ENCODE data around the gene CCDC24. TPM values are rescaled to one million over a fixed set of nuclear protein-coding genes. Genes with fewer than 3 reads are reported as not detected.

Gene CCDC24
- total RNA-seq, 2 experiments from 2014 or later: 8.9 to 9.2 TPM

DNA sequence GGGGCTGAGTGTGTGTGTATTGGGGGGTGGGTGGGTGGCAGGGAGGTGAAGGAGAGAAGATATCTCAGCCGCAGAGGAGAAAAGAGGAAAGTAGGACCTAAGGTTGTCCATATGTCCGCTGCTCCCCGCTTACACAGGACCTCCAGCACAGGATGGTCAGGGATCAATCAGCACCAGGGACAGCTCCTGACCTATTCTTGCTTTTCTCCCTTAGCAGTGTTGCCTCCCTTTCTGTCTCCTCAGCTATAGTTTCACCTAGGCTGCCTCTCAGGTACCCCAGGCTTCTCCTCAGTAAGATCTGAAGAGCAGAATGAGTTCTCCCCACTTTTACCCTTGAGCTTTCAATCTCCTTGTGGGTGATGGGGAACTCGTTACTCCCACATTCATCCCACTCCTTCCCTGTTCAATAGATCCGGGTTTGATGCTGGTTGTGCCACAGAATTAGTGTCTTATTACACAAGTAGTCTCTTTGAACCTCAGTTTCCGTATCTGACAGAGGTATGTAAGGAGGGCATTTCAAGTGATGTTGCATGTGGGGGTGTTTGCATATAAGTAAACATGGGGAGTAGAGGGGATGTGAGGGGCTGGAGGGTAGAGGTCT, 23.0 kb upstream of the CCDC24 start:
- H3K79me2 ChIP-seq (ENCODE audit: insufficient read depth, low read depth, low read length): peaks cover 10% of the 10 kb centered on the region; the same call in 1 of the 2 replicates
- H3K9me3 ChIP-seq (ENCODE audit: low read length): no peaks in the 10 kb centered on the region
- no peak overlapping the region for H2AFZ ChIP-seq (ENCODE audit: low read length)
- ChIA-PET POLR2A (no interaction called here), CTCF (ENCODE audit: unreplicated experiment) (no interaction called here)
- no peaks in the 10 kb centered on the region for H3K9me2 ChIP-seq (ENCODE audit: insufficient read depth, low read length)
- no peak overlapping the region for H3K4me2 ChIP-seq (ENCODE audit: low read length)
- H3K4me1 ChIP-seq (ENCODE audit: insufficient read depth, low read length, poor library complexity, severe bottlenecking): peaks cover 7% of the 10 kb centered on the region
- no peak overlapping the region for H3K4me3 ChIP-seq (ENCODE audit: low read depth, low read length, poor library complexity, severe bottlenecking)
- no peak for DNase-seq (ENCODE audit: low spot score)
- intact Hi-C loops (cut with micrococcal nuclease; ENCODE audit: unreplicated experiment): no loop called here
- TF ChIP-seq CTCF (conservative IDR thresholded peaks at IDR 0.05; ENCODE audit: low read length) (no peak), EZH2phosphoT487 (IDR thresholded peaks at IDR 0.05; ENCODE audit: borderline replicate concordance, low read depth, low read length) (no peak)
- no peaks in the 10 kb centered on the region for H4K20me1 ChIP-seq (ENCODE audit: insufficient read depth, low read length)
- BruUV-seq (replicated peaks): no TSS peak
- H3K36me3 ChIP-seq (ENCODE audit: insufficient read depth, low read length): peaks cover 21% of the 10 kb centered on the region
- H3K27ac ChIP-seq (ENCODE audit: low read depth, low read length, poor library complexity, severe bottlenecking): no peak overlapping the region

- Histone ChIP-seq H3K4me3 (ENCODE audit: low read depth, low read length, poor library complexity, severe bottlenecking) (peak overlapping the region; percentile 89), H3K27ac (ENCODE audit: low read depth, low read length, poor library complexity, severe bottlenecking) (no peak overlapping the region), H3K36me3 (ENCODE audit: insufficient read depth, low read length) (peaks cover 27% of the 10 kb centered on the region), H3K4me1 (ENCODE audit: insufficient read depth, low read length, poor library complexity, severe bottlenecking) (peaks cover 14% of the 10 kb centered on the region), H4K20me1 (ENCODE audit: insufficient read depth, low read length) (no peaks in the 10 kb centered on the region), H3K4me2 (ENCODE audit: low read length) (peak overlapping the region; percentile 55; the same call in 1 of the 2 replicates), H3K9me2 (ENCODE audit: insufficient read depth, low read length) (no peaks in the 10 kb centered on the region), H3K79me2 (ENCODE audit: insufficient read depth, low read depth, low read length) (peaks cover 10% of the 10 kb centered on the region; the same call in 1 of the 2 replicates), H2AFZ (ENCODE audit: low read length) (no peak overlapping the region), H3K9me3 (ENCODE audit: low read length) (no peaks in the 10 kb centered on the region)
- BruUV-seq (replicated peaks): no TSS peak
- intact Hi-C loops (cut with micrococcal nuclease; ENCODE audit: unreplicated experiment): no loop called here
- POLR2A ChIA-PET: interaction anchor here (0.6 kb wide), 1 partner anchor 1744 kb away, joined by 3 read pairs; no protein-coding TSS in a partner anchor
- TF ChIP-seq EZH2phosphoT487 (IDR thresholded peaks at IDR 0.05; ENCODE audit: borderline replicate concordance, low read depth, low read length) (no peak), CTCF (conservative IDR thresholded peaks at IDR 0.05; ENCODE audit: low read length) (no peak)
- no peak for DNase-seq (ENCODE audit: low spot score)
- CTCF ChIA-PET (ENCODE audit: unreplicated experiment): no interaction called here
Measured at GRCh38 chr1:43969416-43969745, 22.0 kb upstream of the CCDC24 start.

GRCh38 chr1:43969746-43970466, 21.5 kb upstream of the CCDC24 start, which contains the start of gene DPH2:
TSS of gene DPH2 (plus strand) at chr1:43970010. CDS start at chr1:43970176, 166 bp downstream.
- H3K4me3 ChIP-seq (ENCODE audit: low read depth, low read length, poor library complexity, severe bottlenecking): peak within 1 kb of the TSS; percentile 89
- no peaks in the 10 kb centered on the region for H3K9me3 ChIP-seq (ENCODE audit: low read length)
- H2AFZ ChIP-seq (ENCODE audit: low read length): peak within 1 kb of the TSS; percentile 67
- CTCF ChIA-PET (ENCODE audit: unreplicated experiment): interaction anchor here (0.6 to 1.0 kb wide), 2 partner anchors 78 to 1026 kb away, joined by 3 read pairs; no protein-coding TSS in a partner anchor
- peak within 1 kb of the TSS; percentile 98 for H3K4me2 ChIP-seq (ENCODE audit: low read length)
- no peak for TF ChIP-seq EZH2phosphoT487 (IDR thresholded peaks at IDR 0.05; ENCODE audit: borderline replicate concordance, low read depth, low read length)
- peak; percentile 34 for TF ChIP-seq CTCF (conservative IDR thresholded peaks at IDR 0.05; ENCODE audit: low read length)
- POLR2A ChIA-PET: interaction anchor here (0.6 to 1.1 kb wide), 5 partner anchors 18 to 1744 kb away, joined by 3 to 4 read pairs (median 3); no protein-coding TSS in a partner anchor
- H3K4me1 ChIP-seq (ENCODE audit: insufficient read depth, low read length, poor library complexity, severe bottlenecking): peaks cover 16% of the 10 kb centered on the region
- H4K20me1 ChIP-seq (ENCODE audit: insufficient read depth, low read length): no peaks in the 10 kb centered on the region
- H3K79me2 ChIP-seq (ENCODE audit: insufficient read depth, low read depth, low read length): peaks cover 10% of the 10 kb centered on the region; the same call in 1 of the 2 replicates
- intact Hi-C loops (cut with micrococcal nuclease; ENCODE audit: unreplicated experiment): no loop called here
- no peak within 1 kb of the TSS for H3K27ac ChIP-seq (ENCODE audit: low read depth, low read length, poor library complexity, severe bottlenecking)
- H3K9me2 ChIP-seq (ENCODE audit: insufficient read depth, low read length): no peaks in the 10 kb centered on the region
- peak; percentile 97 for DNase-seq (ENCODE audit: low spot score)
- H3K36me3 ChIP-seq (ENCODE audit: insufficient read depth, low read length): peaks cover 27% of the 10 kb centered on the region
- BruUV-seq (replicated peaks): TSS peak; percentile 72

All from OCI-LY7 (cell line).